Gastroesophageal sphincter (tissue), 4 donors: Measurements from ENCODE around the gene CPSF4L. TPM values are rescaled to one million over a fixed set of nuclear protein-coding genes. Genes with fewer than 3 reads are reported as not detected.
"Not testable (repeated sequence)": the region's sequence is repeated elsewhere in the genome, so short reads cannot be mapped to it uniquely, and the experiment has no call there.

ENCODE experiments used
- ATAC-seq: fragments of 150-250 bp; one replicate; pipeline ENCODE4 v1.9.1; 2016; ENCODE audit warnings: mild to moderate bottlenecking, moderate library complexity
- H3K27ac ChIP-seq, 4 donors: fragments of 200-600 bp; sonication (generic) in 3 of 4; 1 replicate in 3 of 4; 2 replicates in 1 of 4; pipeline ENCODE4 v1.5.1; 2016 to 2019
- H3K27me3 ChIP-seq: fragments of 200-600 bp; sonication (generic); one replicate; pipeline ENCODE4 v1.5.1; 2019
- H3K36me3 ChIP-seq, 2 donors: fragments of 200-600 bp; sonication (generic); one replicate each; pipeline ENCODE4 v1.5.1; 2019; ENCODE audit warnings: control low read depth in 1 of 2
- H3K4me1 ChIP-seq, 3 donors: fragments of 200-600 bp; sonication (generic); 1 replicate in 2 of 3; 2 replicates in 1 of 3; pipeline ENCODE4 v1.5.1; 2016 to 2019; ENCODE audit warnings: control low read depth in 2 of 3
- H3K4me3 ChIP-seq, 2 donors: fragments of 200-600 bp; sonication (generic); one replicate each; pipeline ENCODE4 v1.5.1; 2019; ENCODE audit warnings: mild to moderate bottlenecking in 1 of 2, moderate library complexity in 1 of 2
- H3K9me3 ChIP-seq, 3 donors: fragments of 200-600 bp; sonication (generic); one replicate each; pipeline ENCODE4 v1.5.1; 2017 to 2019; ENCODE audit warnings: control low read depth in 2 of 3
- EP300 ChIP-seq: sonication (generic); formaldehyde crosslinking; IDR thresholded peaks from one replicate; pipeline ENCODE4 v1.6.1; 2017; ENCODE audit warnings: antibody characterized with exemption, mild to moderate bottlenecking
- POLR2A ChIP-seq, 2 donors: fragments of 450-650 bp; IDR thresholded peaks; one replicate each; pipeline ENCODE4 v1.6.1; 2017; ENCODE audit warnings: antibody characterized with exemption in 2 of 2, mild to moderate bottlenecking in 2 of 2, moderate library complexity in 1 of 2
- POLR2AphosphoS5 ChIP-seq: sonication (generic); formaldehyde crosslinking; IDR thresholded peaks from one replicate; pipeline ENCODE4 v1.6.1; 2017; ENCODE audit warnings: antibody characterized with exemption
- WGBS, 2 donors: methylation state at CpG; one replicate each; pipeline ENCODE4 v1.1.5; 2018; ENCODE audit warnings: low coverage in 1 of 2; 5-methylcytosine and 5-hydroxymethylcytosine counted together
- total RNA-seq, 4 donors: library from RNA; depleted of rRNA; stranded (reverse); fragments of >200 nt; gene quantifications; one replicate each; pipeline ENCODE4 v1.1.0, GENCODE V29; 2016
- TF ChIP-seq, protein P1 (sequence below), 4 experiments: fragments of 200-600 bp in 2 of 4; fragments of 450-650 bp in 2 of 4; sonication (generic) in 1 of 4; IDR thresholded peaks; one replicate each; pipeline ENCODE4 v1.5.1; 2017 to 2019; ENCODE audit warnings: antibody characterized with exemption in 4 of 4, mild to moderate bottlenecking in 2 of 4, moderate library complexity in 2 of 4

CPSF4L gene, protein sequence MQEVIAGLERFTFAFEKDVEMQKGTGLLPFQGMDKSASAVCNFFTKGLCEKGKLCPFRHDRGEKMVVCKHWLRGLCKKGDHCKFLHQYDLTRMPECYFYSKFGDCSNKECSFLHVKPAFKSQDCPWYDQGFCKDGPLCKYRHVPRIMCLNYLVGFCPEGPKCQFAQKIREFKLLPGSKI
- not detected for total RNA-seq

DNA sequence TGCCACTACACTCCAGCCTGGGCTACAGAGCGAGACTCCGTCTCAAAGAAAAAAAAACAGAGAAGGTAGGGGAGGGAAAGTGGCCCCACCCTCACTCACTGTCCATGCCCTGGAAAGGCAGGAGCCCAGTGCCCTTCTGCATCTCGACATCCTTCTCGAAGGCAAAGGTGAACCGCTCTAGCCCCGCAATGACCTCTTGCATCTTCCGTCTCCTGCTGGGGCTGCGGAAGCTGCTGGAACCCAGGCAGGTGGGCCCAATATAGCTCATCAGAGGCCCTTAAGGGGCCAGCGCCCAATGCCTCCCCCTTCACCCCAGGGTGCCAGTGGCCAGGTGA, at the start of gene CPSF4L:
TSS of gene CPSF4L (minus strand) at position 264 of the 335 bp plus-strand sequence. CDS start at position 202, 62 bp downstream.
- 86 to 96% methylated on average over 2 to 5 of the region's 9 CpGs for WGBS, 2 donors
- H3K9me3 ChIP-seq = no peaks in the 10 kb centered on the region
- H3K27ac ChIP-seq = no peak within 1 kb of the TSS
- H3K4me1 ChIP-seq = peaks cover 0 to 20% (median 0%) of the 10 kb centered on the region in 3 donors
- no peaks in the 10 kb centered on the region for H3K27me3 ChIP-seq
- TF ChIP-seq, protein P1, sequence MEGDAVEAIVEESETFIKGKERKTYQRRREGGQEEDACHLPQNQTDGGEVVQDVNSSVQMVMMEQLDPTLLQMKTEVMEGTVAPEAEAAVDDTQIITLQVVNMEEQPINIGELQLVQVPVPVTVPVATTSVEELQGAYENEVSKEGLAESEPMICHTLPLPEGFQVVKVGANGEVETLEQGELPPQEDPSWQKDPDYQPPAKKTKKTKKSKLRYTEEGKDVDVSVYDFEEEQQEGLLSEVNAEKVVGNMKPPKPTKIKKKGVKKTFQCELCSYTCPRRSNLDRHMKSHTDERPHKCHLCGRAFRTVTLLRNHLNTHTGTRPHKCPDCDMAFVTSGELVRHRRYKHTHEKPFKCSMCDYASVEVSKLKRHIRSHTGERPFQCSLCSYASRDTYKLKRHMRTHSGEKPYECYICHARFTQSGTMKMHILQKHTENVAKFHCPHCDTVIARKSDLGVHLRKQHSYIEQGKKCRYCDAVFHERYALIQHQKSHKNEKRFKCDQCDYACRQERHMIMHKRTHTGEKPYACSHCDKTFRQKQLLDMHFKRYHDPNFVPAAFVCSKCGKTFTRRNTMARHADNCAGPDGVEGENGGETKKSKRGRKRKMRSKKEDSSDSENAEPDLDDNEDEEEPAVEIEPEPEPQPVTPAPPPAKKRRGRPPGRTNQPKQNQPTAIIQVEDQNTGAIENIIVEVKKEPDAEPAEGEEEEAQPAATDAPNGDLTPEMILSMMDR (IDR thresholded peaks at IDR 0.05) = no peak
- TF ChIP-seq EP300 (no peak), POLR2AphosphoS5 (no peak), POLR2A (IDR thresholded peaks at IDR 0.05) (no peak)
- no peaks in the 10 kb centered on the region for H3K36me3 ChIP-seq
- no peak within 1 kb of the TSS for H3K4me3 ChIP-seq
- no peak for ATAC-seq

DNA sequence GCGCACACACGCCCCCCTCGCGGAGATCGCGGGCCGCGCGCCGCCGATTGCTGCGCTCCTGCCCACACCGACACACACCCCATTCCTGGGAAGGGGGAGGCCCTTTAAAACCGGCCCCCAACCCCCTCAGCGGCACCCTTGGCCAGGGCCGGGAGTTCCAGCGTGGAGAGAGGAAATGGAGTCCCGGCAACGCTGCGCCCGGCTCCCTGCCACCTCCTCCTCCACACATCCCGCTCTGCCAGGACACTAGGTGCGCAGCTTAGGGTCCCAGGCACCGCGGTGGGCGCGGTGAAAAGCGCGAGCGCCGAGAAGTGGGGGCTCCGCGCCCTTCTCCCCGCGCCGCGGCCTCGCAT, 49.7 kb upstream of the CPSF4L start:
- peak; percentile 14 for ATAC-seq
- H3K27ac ChIP-seq = peak overlapping the region; percentile 94 to 100 (median 98)
- peak overlapping the region; percentile 84 to 100 for H3K4me3 ChIP-seq
- H3K4me1 ChIP-seq = peaks cover 0 to 49% (median 33%) of the 10 kb centered on the region in 3 donors
- H3K36me3 ChIP-seq = no peaks in the 10 kb centered on the region
- TF ChIP-seq, protein P1 (IDR thresholded peaks at IDR 0.05) = no peak
- TF ChIP-seq POLR2A (IDR thresholded peaks at IDR 0.05) = no peak
- no peak for TF ChIP-seq POLR2AphosphoS5
- no peak for TF ChIP-seq EP300
- no CpG with 5 or more reads among the region's 38 CpGs for WGBS, 2 donors
- no peaks in the 10 kb centered on the region for H3K27me3 ChIP-seq
- H3K9me3 ChIP-seq = no peaks in the 10 kb centered on the region

DNA sequence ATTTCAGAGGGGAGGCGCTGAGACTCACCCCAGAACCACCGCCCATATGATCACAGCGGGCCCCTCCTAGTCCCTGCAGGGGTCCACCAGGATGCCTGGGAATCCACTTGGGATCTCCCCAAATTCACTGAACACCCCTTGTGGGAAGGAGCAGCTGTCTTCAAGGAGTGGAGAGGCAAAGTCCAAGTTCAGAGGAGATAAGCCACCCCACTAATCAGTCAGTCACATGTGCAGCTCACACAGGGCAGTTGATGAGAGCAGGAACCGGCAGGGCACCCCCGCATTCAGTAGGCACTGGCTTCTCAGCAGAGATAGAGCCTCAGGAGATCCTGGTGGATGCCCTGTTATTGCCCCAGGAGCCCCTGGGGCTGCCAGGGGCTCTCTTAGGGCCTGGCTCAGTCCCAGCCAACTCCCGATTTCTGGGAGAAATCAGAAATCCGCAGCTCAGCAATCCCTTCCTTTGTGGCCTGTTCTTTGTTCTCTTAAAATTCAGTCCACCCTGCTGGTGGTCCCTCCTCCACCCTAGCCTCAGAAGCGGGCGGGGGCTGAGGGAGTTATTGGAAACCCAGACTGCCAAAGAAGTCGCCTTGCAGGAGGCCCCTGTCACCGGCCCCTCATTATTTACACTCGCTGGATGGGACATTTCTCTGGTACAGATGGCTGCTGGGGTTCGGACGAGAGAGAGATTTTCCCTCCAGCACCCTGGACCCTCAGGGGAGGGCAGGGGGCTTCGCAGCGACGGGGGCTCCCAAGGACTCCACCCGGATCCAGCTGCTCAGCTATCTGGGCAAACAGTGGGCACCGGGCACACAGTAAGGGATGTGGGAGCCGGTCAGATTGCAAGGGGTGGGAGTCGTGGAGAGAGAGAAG, 48.3 kb upstream of the CPSF4L start:
- H3K9me3 ChIP-seq = no peaks in the 10 kb centered on the region
- H3K4me3 ChIP-seq = peak overlapping the region; percentile 84 to 100
- H3K27ac ChIP-seq = peak overlapping the region; percentile 94 to 100 (median 98)
- H3K27me3 ChIP-seq = no peaks in the 10 kb centered on the region
- no peak for TF ChIP-seq POLR2A (IDR thresholded peaks at IDR 0.05)
- TF ChIP-seq, protein P1 (IDR thresholded peaks at IDR 0.05) = no peak
- peaks cover 8 to 64% (median 43%) of the 10 kb centered on the region in 3 donors for H3K4me1 ChIP-seq
- no peaks in the 10 kb centered on the region for H3K36me3 ChIP-seq
- ATAC-seq = no peak
- WGBS, 2 donors = 0 to 18% methylated on average over 2 to 5 of the region's 21 CpGs

DNA sequence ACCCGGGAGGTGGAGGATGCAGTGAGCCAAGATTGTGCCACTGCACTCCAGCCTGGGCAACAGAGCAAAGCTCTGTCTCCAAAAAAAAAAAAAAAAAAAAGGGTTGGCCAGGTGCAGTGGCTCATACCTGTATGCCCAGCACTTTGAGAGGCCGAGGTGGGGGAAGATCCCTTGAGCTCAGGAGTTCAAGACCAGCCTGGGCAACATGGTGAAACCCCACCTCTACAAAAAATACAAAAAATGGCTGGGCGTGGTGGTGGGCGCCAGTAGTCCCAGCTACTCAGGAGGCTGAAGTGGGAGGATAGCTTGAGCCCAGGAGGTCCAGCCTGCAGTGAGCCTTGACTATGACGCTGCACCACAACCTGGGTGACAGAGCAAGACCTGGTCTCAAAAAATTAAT, 47.3 kb upstream of the CPSF4L start:
- not testable (repeated sequence) for ATAC-seq, H3K36me3 ChIP-seq, H3K9me3 ChIP-seq, H3K27me3 ChIP-seq
- 63% methylated on average over 1 of the region's 5 CpGs; no CpG with 5 or more reads in 1 of the 2 donors for WGBS, 2 donors
- peak overlapping the region; percentile 70 to 100 (median 92) for H3K27ac ChIP-seq
- peak overlapping the region in 1 of 2 donors; percentile 100 for H3K4me3 ChIP-seq
- H3K4me1 ChIP-seq = peaks cover 14 to 74% (median 50%) of the 10 kb centered on the region in 3 donors

DNA sequence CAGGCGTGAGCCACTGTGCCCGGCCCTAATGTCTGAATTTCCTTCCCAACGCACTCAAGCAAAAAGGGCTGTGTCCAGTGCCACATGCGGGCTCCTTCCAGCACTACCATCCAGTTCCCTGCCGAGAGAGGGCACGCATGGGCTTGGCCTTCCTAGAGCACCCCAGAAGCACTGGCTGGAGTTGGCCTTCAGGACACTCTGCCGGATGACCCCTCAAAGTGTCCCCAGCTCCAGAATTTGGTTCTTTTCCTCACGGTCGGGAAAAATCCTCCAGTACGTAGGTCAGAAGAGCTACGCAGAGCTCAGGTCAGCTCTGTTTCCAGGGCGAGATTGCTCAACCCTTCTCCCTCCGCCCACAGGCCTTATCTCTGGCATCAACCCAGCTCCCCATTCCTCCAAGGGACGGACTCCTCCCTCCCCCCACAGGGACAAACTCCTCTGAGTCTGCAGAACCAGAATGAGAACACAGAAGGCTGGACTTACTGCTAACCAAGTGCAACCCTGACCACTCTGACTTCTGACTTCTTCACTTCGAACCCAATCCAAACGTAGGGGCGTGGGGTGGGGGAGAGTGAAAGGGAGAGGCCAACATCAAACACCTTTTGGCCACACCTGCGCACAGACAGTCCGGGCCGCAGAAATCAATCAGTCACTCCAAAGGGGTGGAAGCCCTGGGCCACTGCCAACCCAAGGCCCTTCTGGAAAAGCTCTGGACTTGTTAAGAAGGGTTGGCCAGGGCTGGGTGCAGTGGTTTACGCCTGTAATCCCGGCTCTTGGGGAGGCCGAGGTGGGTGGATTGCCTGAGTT, 46.5 kb upstream of the CPSF4L start:
- 36% methylated on average over 8 of the region's 23 CpGs; no CpG with 5 or more reads in 1 of the 2 donors for WGBS, 2 donors
- peak; percentile 95 for TF ChIP-seq POLR2AphosphoS5
- no peak for TF ChIP-seq POLR2A (IDR thresholded peaks at IDR 0.05)
- no peak for TF ChIP-seq EP300
- H3K9me3 ChIP-seq = no peaks in the 10 kb centered on the region
- no peaks in the 10 kb centered on the region for H3K27me3 ChIP-seq
- H3K4me3 ChIP-seq = peak overlapping the region; percentile 8 to 100
- no peaks in the 10 kb centered on the region for H3K36me3 ChIP-seq
- peak overlapping the region; percentile 70 to 100 (median 92) for H3K27ac ChIP-seq
- H3K4me1 ChIP-seq = peaks cover 14 to 81% (median 50%) of the 10 kb centered on the region in 3 donors
- no peak for ATAC-seq
